Uterus (tissue), 2 donors: ENCODE data around the gene TPH2.

Source experiments
- POLR2A ChIP-seq, 2 donors: fragments of 450-650 bp; IDR thresholded peaks; one replicate each; pipeline ENCODE4 v1.6.1; 2016; ENCODE audit warnings: antibody characterized with exemption in 2 of 2, mild to moderate bottlenecking in 1 of 2, moderate library complexity in 1 of 2
- TF ChIP-seq, protein P1 (sequence below), 4 experiments: fragments of 200-600 bp in 2 of 4; fragments of 450-650 bp in 2 of 4; sonication (generic) in 2 of 4; IDR thresholded peaks; one replicate each; pipeline ENCODE4 v1.5.1; 2016 to 2019; ENCODE audit warnings: antibody characterized with exemption in 4 of 4, mild to moderate bottlenecking in 2 of 4, moderate library complexity in 1 of 4

DNA sequence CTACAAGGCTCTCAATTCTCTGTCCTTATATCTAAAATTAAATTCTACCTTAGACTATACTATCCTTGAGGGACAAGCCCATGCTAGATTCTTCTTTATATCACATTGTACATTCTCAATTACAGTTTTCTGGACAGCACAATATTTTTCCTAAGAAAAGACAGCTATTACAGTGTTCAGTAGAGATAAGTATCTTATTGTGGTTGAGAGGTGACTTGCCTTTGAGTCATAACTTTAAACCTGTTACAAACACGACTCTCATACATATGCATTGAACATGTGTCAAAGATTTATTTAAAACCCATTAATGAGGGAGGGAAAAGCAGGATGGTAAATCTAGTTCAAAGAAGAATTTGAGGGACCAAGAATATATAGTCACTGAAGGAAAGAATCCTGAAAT, 61.1 kb downstream of the TPH2 start:
- no peak for TF ChIP-seq POLR2A (IDR thresholded peaks at IDR 0.05)
- TF ChIP-seq, protein P1, sequence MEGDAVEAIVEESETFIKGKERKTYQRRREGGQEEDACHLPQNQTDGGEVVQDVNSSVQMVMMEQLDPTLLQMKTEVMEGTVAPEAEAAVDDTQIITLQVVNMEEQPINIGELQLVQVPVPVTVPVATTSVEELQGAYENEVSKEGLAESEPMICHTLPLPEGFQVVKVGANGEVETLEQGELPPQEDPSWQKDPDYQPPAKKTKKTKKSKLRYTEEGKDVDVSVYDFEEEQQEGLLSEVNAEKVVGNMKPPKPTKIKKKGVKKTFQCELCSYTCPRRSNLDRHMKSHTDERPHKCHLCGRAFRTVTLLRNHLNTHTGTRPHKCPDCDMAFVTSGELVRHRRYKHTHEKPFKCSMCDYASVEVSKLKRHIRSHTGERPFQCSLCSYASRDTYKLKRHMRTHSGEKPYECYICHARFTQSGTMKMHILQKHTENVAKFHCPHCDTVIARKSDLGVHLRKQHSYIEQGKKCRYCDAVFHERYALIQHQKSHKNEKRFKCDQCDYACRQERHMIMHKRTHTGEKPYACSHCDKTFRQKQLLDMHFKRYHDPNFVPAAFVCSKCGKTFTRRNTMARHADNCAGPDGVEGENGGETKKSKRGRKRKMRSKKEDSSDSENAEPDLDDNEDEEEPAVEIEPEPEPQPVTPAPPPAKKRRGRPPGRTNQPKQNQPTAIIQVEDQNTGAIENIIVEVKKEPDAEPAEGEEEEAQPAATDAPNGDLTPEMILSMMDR (IDR thresholded peaks at IDR 0.05): no peak
